GM21526 (cell line): ENCODE measurements around the gene IL26.
"Not testable (repeated sequence)": the region's sequence is repeated elsewhere in the genome, so short reads cannot be mapped to it uniquely, and the experiment has no call there.

Experiments used
- ATAC-seq: cut with Tn5 transposase; IDR thresholded peaks from one replicate; pipeline ENCODE4 v1.9.1; 2021; ENCODE audit warnings: moderate library complexity; ENCODE audit not compliant: unreplicated experiment, low FRiP score

The IL26 gene

DNA sequence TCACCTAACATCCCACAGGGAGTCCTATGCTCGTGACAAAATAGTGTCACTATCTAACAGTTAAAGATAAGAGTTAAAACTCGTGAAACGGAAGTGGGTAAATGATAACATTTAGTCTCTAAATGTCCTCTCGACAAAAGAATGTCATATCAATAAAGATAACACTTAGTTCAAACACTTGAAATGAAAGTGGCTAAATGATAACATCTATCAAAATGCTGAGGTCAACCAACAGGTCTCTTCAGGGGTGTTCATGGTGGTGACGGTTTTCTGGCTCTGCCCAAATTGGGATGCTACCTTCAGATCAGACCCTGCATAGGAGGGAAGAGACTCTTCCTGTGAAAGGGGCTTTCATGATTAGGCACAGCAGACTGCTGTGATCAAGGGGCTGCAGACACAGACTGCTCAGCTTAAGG, 22.1 kb downstream of the IL26 start:
- ATAC-seq = no peak

DNA sequence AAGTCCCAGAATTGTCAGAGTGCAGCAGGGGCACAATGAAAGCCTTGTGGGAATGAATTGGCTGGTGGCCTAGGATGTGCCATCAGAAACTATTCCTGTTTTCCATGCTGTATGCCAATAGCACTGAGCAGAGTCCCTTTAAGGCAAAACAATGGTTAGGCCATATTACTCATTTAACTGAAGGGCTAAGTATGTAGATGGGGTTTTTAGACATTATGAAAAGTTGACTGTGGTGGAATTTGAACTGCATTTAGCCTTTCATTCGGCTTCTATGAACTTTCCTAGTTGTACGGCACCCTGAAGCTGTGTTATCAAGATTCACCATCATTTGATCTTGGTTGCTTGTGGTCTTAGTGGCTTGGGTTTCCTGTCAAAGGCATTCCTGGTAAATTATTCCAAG, 24.8 kb downstream of the IL26 start:
- no peak for ATAC-seq

DNA sequence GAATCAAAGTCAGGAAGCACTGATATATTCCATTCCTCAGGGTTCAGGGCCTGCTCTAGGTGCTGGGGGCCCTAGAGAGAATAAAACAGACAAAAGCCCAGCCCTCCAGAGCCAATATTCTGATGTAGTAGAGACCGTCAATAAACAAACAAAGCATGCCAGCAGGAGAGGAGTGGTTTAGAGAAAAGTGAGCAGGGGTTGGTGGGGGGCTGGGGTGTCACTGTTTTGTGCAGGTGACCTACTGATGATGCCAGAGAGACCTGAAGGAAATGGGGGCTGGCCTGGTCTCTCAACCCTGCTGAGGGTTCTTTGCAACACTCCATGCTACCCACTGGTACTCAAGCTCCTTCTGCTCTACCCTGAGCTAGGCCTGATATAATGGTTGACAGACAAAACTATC, 26.5 kb downstream of the IL26 start:
- no peak for ATAC-seq

DNA sequence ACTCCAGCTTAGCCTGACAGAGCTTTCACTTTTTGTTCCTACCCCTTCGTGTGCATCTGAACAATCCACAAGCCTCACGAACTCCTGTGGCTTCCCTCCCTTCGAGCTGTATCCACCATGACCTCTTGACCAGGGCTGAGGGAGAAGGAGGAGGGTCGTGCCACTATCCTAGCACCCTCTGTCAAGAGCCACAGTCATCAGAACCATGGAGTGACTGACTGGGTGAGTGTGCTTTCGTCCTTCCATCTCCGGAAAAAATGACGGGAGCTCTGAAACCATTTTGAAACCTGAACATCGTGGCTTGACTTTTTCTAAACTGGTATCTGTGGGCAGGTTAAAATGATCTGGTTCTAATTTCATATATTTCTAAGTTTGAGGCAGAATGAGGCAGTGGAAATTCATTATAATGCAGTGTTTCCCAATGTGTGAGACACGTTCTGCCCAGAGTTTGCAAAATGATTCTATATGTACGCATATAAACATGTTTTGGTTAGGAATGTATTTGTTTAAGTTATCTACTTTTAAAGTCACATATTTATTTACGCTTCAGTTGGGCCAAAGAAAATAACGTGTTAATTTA, 27.0 kb downstream of the IL26 start:
- no peak for ATAC-seq

DNA sequence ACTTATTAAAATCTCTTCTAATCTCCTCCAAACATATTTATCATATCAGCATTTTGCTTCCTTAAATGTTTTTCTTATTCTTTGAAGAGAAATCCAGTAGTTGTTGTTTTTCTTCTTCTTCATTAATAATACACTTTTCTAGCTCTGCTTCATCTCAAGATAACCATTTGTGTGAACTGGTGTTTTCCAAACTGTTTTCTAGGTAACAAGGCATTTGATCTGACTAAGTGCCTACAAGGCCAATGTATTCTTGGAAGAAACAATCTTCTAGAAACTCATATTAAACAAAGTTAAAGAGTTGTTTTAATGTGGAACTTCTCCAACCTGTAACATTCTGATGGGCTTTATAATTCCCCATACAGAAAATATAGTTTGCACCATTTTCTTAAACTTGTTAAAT, 35.3 kb downstream of the IL26 start:
- no peak for ATAC-seq

DNA sequence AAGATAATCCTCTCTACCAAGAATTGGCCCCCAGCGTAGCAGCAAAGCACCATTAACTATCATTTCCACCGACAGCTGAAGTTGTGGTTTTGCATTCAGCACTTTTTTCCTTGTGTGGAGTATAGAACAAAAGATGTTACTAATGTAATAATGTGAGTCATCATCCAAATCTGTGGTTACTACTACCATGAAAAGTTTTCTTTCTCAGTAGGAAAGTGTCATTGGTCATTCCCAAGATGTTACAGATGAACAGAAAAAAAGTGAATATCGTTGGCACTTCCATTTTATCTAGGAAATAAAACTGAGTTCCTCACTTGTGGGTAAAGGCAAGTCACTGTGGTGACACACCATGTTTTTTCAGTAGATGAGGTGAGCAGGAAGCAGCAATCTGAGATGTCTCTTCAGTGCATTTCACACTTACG, 35.8 kb downstream of the IL26 start:
- ATAC-seq = no peak

DNA sequence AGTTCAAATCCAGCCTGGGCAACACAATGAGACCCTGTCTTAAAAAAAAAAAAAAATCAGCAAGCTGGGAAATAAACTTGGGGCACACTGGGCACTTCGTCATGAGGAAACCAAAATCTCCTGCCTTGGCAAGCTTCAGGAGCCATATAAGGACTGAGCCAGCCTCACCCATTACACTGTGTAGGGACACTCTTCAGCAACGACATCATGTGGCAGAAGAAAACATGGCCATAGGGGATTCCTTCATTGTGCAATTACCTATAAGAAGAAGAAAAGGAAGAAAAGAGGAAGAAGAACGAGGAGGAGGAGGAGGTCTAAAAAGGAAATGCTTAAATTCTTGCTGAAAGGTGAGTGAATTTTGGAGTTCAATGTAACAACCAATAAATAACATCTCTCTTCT, 40.0 kb downstream of the IL26 start:
- ATAC-seq = no peak

DNA sequence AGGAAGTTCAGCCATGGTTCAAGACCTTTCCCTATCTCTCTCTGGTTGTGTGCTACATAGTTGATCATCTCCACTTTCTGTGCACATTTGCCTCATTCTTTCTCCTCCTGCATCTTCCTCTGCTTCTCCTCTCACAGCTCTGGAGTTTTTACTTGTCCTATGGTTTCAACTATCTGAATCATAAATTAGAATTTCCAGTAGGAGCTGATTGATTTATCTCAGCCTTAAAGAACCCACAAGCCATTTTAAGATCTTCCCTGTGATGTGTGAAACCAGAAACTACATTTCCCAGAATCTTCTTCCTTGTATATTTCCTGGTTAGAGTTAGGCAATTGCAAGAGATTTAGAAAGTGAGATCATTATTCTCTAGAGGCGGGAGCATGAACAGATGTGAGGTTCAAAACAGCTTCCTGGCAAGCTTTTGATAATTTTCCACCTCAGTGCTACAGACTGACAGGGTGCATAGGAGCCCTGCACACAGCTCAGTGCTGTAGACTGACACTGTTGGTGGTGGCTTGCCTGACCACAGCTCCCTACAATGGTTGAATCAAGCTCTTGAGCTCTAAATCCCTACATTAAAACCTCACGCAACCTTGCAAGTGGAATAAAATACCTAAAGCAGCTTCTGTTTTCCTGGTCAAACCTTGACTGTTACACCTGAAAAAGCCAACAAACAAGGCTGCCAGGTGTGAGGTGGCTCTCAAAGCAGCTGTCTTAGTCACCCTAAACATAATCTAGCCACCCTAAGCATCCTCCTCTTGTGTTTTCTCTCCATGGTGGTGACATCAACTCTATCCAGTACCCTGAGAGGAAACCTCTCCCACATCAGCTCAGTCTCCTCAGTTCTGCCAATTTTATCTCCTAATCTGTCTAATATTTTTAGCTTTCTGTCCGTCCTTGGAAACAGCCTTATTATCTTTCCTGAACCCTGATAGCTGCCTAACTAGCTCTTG, 44.5 kb downstream of the IL26 start:
- no peak for ATAC-seq

DNA sequence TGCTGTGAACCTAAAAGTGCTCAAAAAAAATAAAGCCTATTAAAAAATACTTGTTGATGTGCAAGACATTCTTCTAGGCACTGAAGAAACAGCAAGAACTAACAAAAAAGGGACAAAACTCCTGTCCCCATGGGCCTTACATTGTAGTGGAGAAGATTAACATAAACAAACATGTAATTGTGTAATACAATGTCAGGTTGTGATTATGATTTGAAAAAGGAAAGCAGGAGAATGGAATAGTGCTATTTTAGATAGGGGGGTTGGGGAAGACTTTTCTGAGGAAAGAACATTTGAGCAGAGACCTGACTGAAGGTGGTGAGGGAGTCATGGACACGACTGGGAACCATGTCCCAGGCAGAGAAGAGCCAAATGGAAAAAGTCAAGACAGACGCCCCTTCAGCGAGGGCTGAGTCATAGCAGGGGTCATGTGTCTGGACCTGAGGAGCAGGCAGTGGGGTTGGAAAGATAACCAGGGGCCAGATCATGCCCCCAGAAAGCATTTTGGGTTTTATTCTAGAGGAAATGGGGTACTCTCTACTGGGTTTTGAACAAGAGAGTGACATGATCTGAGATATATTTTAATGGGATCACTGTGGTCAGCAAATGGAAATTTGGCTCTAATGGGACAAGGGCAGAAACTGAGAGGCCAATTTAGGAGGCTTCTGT, 46.7 kb downstream of the IL26 start:
- no peak for ATAC-seq

DNA sequence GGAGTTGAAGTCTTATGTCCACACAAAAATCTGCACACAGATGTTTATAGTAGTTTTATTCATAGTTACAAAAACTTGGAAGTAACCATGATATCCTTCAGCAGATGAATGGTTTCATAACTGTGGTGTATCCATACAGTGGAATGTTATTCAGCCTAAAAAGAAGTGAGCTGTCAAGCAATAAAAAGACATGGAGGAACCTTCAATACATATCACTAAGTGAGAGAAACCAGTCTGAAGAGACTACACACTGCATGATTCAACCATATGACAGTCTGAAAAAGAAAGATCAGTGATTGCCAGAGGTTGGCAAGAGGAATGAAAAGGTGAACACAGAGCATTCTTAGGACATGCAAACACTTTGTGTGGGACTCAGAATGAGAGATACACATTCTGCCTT, 47.4 kb downstream of the IL26 start:
- ATAC-seq = no peak

DNA sequence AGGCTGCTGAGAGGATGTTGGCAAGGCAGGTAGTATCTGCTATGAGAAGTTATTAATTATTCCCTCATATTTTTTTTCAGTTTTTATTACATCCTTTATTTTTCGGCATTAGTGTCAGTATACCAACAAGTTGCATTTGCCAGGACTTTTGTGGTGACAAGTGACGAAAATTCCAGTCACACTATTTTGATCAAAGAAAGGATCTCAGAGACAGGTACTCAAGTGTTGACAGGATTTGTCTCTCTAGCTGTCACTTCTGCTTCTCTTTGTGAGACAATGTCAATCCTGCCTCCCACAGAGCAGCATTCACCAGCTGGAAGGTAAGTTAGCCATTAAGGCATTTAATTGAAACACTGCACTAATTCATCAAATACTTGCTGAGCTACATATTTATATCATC, 48.0 kb downstream of the IL26 start:
- ATAC-seq = no peak

DNA sequence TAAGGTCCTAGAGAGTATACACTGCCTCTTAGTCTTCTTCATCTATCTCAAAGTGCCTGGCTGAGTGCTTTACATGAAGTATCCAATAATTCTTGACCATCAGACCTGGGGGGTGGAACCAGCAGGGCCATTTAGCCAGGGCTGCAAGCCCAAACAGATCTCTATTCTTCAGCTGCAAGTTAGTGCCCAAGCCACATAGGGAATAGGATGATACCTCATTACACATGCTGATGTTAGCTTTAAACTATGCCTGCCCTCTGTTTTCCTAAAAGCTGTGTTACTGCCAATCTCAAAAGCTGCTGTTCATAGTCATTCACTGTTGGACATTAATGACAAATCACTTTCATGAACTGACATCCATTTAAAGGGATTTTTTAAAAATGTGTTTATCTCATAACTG, 49.4 kb downstream of the IL26 start:
- no peak for ATAC-seq

DNA sequence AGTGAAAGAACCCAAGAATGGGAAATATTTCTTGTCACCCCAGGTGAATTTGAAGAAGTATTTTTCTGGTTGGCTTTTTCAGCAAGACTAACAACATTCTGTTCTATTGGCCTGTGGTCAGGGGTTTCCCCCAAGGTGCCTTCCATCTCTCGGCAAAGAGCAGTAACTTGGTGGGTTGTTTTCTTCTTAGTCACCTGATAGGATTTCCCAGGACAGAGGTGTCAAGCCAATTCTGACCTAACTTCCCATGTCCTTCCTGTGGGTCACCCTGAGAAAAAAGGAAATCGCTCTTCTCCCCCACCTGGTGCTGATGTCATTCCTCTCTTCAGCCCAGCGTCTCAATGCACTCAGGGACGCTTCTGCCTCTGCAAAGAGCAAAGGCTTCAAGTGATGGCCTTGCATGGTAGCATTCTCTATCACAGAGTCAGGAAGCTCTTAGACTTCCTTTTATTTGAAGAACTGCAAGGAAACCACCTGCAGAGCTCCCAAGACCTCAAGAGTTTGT, 50.0 kb downstream of the IL26 start:
- ATAC-seq = peak; percentile 72

DNA sequence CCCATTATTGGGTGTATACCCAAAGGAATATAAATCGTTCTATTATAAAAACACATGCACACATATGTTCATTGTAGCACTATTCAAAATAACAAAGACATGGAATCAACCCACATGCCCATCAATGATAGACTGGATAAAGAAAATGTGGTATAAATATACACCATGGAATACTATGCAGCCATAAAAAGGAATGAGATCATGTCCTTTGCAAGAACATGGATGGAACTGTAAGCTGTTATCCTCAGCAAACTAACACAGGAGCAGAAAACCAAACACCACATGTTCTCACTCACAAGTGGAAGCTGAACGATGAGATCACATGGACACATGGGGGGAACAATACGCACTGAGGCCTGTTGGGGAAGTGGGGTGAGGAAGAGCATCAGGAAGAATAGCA, 50.8 kb downstream of the IL26 start:
- not testable (repeated sequence) for ATAC-seq

DNA sequence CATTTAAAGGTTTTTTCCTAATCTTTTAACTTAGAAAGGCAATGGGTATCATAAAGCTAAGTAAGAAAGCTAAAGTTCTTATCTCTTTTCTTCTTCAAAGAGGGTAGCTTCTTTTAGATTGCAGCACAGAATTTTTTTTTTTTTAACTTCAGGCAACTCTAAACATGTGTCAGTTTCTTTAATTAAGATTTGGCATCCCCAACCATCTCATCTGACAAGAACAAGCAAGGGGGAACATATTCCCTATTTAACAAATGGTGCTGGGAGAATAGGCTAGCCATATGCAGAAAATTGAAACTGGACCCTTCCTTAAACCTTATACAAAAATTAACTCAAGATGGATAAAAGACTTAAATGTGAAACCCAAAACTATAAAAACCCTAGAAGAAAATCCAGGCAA, 51.8 kb downstream of the IL26 start:
- ATAC-seq = no peak

DNA sequence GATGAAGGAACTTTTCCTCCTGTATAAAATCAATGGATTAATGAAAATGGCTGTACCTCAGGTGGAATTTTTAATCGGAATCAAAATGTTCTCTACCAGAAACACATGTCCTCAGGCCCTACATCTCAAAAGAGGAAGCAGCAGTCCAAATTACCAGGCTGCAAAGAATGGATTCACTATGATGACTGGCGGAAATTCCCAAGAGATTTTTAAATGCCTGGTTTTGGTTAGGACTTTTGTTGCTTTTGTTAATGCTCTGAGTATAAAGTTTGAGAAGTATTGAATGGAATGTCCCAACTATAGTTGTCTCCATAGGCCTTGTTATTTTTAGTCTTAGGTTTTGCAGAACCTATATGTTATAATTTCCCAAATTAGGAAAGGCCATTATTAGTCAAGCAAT, 54.9 kb downstream of the IL26 start:
- no peak for ATAC-seq

DNA sequence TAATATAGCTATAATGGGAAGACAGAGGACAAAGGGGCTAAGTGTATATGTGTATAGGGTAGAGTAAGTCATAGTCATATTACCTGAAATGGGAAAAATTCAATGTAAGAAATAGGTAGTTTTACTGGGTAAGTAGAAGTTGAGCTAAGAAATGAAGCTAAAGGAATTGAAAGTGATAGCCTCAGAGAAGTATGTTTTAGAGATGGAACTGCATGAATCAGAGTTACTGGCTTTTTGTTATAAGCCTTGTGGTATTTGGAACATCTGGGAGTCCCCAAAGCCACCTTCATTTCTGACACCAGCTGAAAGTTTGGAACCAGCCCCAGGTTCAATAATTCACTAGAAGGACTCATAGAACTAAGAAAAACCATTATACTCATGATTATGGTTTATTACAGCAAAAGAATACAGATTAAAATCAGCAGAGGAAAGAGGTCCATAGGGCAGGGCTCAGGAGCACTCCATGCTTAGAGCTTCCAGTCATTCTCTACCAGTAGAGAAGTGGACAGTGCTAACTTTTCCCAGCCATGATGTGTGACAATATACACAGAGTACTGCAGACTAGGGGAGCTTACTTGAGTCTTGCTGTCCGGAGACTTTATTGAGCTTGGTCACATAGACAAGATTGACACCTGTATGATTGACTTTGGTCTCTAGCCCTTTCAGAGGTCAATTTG, 56.3 kb downstream of the IL26 start:
- ATAC-seq = no peak

DNA sequence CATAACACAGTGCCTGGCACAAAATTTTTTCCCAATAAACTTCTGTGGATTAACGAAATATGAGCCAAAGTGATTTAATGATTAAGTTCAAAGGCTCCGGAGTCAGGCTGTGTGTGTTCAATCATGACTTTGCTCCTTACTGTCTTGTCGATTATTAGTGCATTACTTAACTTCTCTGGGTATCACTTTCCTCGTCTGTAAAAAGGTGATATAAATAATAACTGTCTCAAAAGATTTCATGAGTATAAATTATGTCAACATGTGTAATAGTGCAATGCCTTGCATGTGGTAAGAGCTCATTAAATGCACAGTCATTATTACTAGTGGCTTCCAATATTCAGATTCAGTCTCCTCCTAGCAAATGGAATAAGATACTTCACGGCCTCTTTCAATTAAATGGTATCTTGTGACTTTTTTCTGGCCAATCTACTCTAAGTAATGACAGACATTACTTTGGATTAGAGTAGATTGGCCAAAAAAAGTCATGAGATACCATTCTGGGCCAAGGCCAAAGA, 59.2 kb downstream of the IL26 start:
- no peak for ATAC-seq

DNA sequence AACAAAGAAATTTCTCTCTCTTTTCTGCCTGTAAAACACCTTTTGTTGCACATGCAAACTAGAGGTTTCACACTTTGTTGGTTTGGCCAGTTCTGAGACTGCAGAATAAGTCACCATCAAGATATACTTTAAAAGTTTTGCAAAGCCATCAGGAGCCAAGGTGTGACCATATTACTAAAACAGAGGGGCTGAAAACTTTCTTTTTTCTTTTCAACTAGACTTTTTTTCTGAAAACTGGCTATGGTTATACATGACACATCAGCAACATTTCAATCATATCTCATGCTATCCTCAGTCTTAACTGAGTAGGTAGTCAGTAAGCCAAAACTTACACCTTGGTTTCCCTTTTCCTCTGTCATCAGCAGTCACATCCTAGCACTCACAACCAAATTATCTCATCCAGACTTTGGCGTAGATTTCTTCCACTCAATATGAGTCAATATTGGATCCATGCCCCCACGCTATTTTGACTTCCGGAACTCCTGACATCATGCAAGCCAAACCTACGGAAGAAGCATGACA, 62.0 kb downstream of the IL26 start:
- peak; percentile 63 for ATAC-seq

DNA sequence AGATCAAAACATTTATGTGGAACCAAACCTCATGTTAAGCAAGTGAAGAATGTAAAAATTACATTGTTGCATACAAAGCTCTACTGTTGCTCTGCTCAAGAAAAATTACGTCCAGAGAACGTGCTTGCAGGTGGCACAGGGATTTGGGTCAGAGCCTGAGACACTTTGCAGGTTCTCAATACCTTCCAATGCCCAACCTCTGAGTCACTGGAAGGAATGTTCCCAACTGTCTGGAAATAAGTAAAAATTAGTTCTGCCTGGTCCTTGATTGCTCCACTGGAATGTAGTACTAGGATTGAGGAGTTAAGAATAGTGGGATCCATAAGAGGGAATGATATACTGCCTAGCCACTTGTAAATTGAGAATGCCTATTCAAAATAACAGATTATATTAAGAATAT, 63.2 kb downstream of the IL26 start:
- ATAC-seq = no peak
